Muscle of back (tissue), 11 donors: ENCODE data around the gene LPCAT3. TPM values are rescaled to one million over a fixed set of nuclear protein-coding genes. Genes with fewer than 3 reads are reported as not detected.
"Not testable (repeated sequence)": the region's sequence is repeated elsewhere in the genome, so short reads cannot be mapped to it uniquely, and the experiment has no call there.

Experiments used
- DNase-seq, 3 donors: peaks; one replicate each; pipeline versions ENCODE4 v3.0.0 to v3.0.0-alpha.2; 2013
- polyA plus RNA-seq, 10 donors: library from polyadenylated mRNA; unstranded; fragments of 120-200 nt; gene quantifications; one replicate each; pipeline ENCODE4 v1.2.1, GENCODE V29; 2013; ENCODE audit not compliant: insufficient read length in 10 of 10

LPCAT3 gene
- polyA plus RNA-seq, 10 donors: 18.0 to 23.7 (median 20.7) TPM

DNA sequence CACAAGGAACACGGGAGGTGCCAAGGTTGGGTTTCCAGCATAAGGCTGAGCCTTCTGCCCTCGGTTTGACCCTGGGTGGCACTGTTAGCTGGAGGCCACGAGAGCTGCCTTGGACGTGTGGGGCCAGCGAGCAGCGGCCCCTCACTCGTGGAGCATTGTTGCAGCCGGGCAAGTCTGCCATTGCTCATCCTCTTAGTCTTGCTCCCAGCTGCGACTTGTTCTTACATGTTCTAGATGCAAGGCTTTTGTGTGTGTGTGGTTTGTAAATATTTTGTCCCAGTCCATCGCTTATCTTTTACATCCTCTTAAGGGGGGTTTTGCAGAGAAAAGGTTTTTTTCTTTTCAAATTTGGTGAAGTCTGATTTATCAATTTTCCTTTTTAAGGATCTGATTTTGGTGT is 21.1 kb upstream of the LPCAT3 start:
- DNase-seq: no peak

GRCh38 chr12:7038591-7038990 is 20.3 kb upstream of the LPCAT3 start:
- no peak for DNase-seq

GRCh38 chr12:7037411-7037810 is 19.1 kb upstream of the LPCAT3 start:
- DNase-seq: not testable (repeated sequence)

DNA sequence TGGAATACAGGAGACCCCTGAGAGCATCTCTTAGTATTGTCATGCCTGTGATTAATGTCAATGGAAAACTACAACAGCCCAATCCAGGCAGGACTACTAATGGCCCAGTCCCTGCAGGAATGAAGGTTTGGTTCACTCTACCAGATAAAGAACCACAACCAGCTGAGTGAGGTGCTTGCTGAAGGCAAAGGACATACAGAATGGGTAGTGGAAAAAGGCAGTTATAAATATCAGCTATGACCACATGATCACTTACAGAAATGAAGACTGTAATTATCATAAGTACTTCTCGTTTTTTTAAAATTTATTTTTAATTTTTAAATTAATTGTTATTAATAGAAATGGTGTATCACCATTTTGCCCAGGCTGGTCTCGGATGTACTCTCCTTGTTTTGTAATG is 17.2 kb upstream of the LPCAT3 start:
- no peak for DNase-seq

GRCh38 chr12:7034464-7034863 is 16.2 kb upstream of the LPCAT3 start:
- no peak for DNase-seq

DNA sequence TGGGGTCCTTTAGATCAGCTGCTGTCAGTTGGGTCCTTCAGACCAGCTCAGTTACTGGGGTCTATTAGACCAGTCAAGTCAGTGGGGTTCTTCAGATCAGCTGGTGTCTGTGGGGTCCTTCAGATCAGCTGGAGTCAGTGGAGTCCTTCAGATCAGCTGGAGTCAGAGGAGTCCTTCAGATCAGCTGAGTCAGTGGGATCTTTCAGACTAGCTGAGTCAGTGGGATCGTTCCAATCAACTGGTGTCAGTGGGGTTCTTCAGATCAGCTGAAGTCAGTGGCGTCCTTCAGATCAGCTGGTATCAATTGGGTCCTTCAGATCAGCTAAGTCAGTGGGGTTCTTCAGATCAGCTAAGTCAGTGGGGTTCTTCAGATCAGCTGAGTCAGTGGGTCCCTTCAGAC is 14.7 kb upstream of the LPCAT3 start:
- DNase-seq: no peak

GRCh38 chr12:7031306-7031705 is 13.0 kb upstream of the LPCAT3 start:
- DNase-seq: no peak

DNA sequence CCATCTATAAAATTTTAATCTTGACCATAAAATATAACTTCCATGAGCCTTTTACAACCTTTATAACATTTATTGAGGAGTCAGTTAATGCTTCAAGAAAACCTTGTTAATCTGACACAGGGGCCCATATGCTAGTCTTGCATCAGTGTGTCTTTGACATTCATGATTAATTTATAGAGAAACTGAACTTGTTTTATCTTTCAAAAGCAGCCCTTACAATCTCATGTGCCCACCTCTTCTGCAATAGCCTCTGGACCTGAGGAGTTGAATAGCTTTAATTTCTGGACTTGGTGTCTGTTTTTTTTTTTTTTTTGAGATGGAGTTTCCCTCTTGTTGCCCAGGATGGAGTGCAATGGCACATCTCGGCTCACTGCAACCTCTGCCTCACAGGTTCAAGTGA is 8.6 kb upstream of the LPCAT3 start:
- DNase-seq: no peak

- DNase-seq: no peak
Observed at GRCh38 chr12:7023114-7023513, 4.8 kb upstream of the LPCAT3 start.

DNA sequence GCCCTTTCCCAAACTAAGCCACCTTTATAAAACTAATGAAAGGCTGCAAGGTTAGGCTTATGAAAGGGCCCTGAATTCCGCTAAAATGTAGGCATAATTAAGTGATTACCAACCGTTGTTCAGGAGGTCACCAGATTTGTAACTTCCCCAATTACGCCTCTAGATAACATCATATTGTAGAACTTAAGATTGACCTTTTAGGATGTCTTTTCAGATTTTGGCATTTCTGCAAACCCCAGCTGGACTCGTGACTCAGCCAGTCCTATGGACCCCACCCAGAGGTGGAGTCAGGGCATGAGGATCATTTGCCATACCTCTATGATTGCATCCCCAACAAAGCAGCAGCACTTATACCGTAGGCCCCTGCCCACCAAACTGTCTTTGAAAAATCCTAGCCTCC is 3.7 kb upstream of the LPCAT3 start:
- no peak for DNase-seq

- DNase-seq: peak in 1 of 3 donors; percentile 5
Observed at GRCh38 chr12:7019043-7019569, 830 bp upstream of the LPCAT3 start.

GRCh38 chr12:7017870-7018349 is 366 bp downstream of the LPCAT3 start:
- no peak for DNase-seq

GRCh38 chr12:7016958-7017571 is 1.2 kb downstream of the LPCAT3 start:
- DNase-seq: peak in 1 of 3 donors; percentile 5

- DNase-seq: no peak
Observed at GRCh38 chr12:7015555-7016370, 2.5 kb downstream of the LPCAT3 start.

DNA sequence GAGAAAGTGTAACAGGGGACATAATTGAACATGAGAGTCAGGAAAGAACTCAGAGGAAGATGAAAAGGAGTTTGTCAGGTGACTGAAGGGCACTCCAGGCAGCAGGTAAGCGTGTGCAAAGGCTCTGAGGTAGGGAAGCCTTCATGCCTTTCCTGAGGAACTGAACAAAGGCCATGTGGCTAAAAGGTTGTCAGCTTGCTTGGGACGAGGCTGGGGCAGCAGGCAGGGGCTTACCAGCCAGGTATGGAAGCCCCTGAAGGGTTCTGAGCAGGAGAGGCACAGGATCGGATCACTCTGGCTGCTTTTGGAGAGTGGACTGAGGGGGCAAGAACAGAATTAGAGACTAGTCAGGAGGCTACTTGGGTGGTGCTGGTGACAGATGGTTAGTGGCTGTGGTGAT is 5.2 kb downstream of the LPCAT3 start:
- no peak for DNase-seq

DNA sequence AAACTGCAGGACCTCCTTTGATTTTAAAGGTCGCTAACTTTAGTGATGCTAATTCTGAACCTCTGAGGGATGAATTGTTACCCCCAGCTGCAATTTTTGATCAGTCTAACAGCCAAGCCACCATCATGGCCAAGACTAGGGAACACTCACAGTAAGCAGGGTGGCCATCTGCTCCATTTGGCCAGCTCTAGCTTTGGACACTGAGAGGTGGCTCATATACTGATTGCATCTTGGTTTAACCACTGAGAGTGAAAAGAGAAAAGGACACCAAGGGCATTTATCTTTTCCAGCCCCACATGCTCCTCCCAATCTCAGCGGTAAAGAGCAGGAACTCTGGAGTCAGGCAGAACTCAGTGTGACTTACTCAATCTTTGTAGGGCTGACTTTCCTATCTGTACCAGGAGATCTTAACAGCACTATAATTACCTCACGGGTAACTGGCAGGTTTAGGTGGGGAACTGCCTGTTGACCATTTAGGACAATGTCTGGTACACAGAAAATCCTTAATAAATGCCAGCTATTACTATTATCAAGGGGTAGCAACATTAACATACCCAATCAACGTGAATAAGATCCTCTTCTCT is 6.2 kb downstream of the LPCAT3 start:
- no peak for DNase-seq

GRCh38 chr12:7011398-7011797 is 6.9 kb downstream of the LPCAT3 start:
- not testable (repeated sequence) for DNase-seq

- DNase-seq: no peak
Observed at GRCh38 chr12:7009512-7009911, 8.8 kb downstream of the LPCAT3 start.

GRCh38 chr12:7008864-7009263 is 9.4 kb downstream of the LPCAT3 start:
- DNase-seq: no peak

DNA sequence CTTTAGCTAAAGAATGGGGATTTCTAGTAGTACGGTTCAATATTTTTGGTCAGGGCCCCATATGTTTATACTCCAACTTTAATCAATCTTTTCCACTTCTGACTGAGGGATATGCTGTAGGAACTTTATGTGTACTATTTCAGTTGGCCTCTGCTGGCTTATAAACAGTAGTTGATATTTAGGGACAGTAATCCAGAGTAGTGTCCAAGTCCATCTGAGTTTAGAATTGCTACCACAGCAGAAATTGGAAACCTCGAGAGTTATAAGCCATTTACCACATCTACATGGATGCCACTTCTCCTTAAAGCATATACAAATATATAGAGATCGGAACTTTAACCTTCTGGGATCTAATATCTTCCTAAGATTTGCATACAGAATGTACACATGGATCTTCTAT is 11.6 kb downstream of the LPCAT3 start:
- DNase-seq: no peak

- DNase-seq: peak in 1 of 3 donors; percentile 3
Observed at GRCh38 chr12:7005311-7005710, 13.0 kb downstream of the LPCAT3 start.

DNA sequence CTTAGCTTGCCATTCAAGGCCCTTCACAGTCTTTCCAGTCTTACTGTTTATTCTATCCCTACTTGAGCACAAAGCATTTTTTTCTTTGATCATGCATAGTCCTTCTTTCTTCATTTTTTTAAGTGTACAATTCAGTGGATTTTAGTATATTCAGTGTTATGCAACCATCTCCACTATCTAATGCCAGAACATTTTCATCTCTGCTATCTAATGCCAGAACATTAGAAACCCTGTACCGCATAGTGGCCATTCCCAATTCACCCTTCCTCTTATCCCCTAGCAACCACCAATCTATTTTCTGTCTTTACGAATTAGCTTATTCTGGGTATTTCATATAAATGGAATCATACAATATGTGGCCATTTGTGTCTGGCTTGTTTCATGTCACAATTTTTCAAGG is 13.4 kb downstream of the LPCAT3 start:
- DNase-seq: no peak

GRCh38 chr12:7004287-7004803 is 13.9 kb downstream of the LPCAT3 start:
- DNase-seq: no peak
